HEK293 (cell line): ENCODE results near the gene TPD52L1.
A peak's percentile ranks its signal among the peaks of the same experiment; 100 is the strongest.

ENCODE experiments used
- CTCF ChIA-PET: fragments of 350-600 bp; formaldehyde crosslinking; extraction: SDS; loops from one replicate; lab custom pipeline; 2021; ENCODE audit warnings: antibody characterized with exemption; lab: Yijun Ruan, JAX
- POLR2A ChIA-PET: fragments of 300-600 bp; formaldehyde crosslinking; extraction: SDS; loops from one replicate; lab custom pipeline; 2020; ENCODE audit warnings: antibody characterized with exemption, inconsistent platforms; lab: Yijun Ruan, JAX
- H3K27ac ChIP-seq: fragments of 200-500 bp; sonication (Bioruptor generic); 2 replicates; pipeline ENCODE4 v1.5.1; 2014; ENCODE audit warnings: low read depth, low read length, control low read depth, inconsistent platforms; ENCODE audit errors: extremely low read depth
- H3K36me3 ChIP-seq, 2 experiments: fragments of 200-500 bp in 1 of 2; sonication (Bioruptor generic) in 1 of 2; 1 replicate in 1 of 2; 2 replicates in 1 of 2; pipeline ENCODE4 v1.5.1; 2014 to 2017; ENCODE audit warnings: inconsistent platforms in 2 of 2, low read length in 2 of 2; ENCODE audit not compliant: control insufficient read depth in 2 of 2, insufficient read depth in 1 of 2
- H3K4me1 ChIP-seq: fragments of 200-500 bp; sonication (Bioruptor generic); 2 replicates; pipeline ENCODE4 v1.5.1; 2014; ENCODE audit warnings: mild to moderate bottlenecking, low read length, inconsistent platforms; ENCODE audit not compliant: control insufficient read depth, insufficient read depth
- H3K4me3 ChIP-seq: 2 replicates; pipeline ENCODE4 v1.5.1; 2011; ENCODE audit warnings: low read depth, mild to moderate bottlenecking, control low read depth, low read length, moderate library complexity
- H3K9me3 ChIP-seq: fragments of 200-500 bp; sonication (Bioruptor generic); 2 replicates; pipeline ENCODE4 v1.5.1; 2014; ENCODE audit warnings: low read depth, low read length, inconsistent platforms; ENCODE audit not compliant: control insufficient read depth, insufficient read depth
- BCL11A ChIP-seq: fragments of 450-650 bp; formaldehyde crosslinking; IDR thresholded peaks from 2 replicates; pipeline ENCODE4 v1.5.1; 2016; ENCODE audit warnings: low read depth, missing biosample characterization, missing genetic modification characterization
- MYNN ChIP-seq: fragments of 450-650 bp; formaldehyde crosslinking; IDR thresholded peaks from 2 replicates; pipeline ENCODE4 v1.5.1; 2016; ENCODE audit warnings: missing biosample characterization, missing genetic modification characterization, borderline replicate concordance
- PRDM10 ChIP-seq: fragments of 450-650 bp; formaldehyde crosslinking; IDR thresholded peaks from 2 replicates; pipeline ENCODE4 v1.5.1; 2016; ENCODE audit warnings: missing biosample characterization, missing genetic modification characterization
- SETDB1 ChIP-seq: IDR thresholded peaks from one replicate; pipeline ENCODE4 v1.6.1; 2017; ENCODE audit warnings: mild to moderate bottlenecking, low read length, moderate library complexity, mixed read lengths; ENCODE audit not compliant: insufficient read length
- SP3 ChIP-seq: fragments of 450-650 bp; formaldehyde crosslinking; IDR thresholded peaks from 2 replicates; pipeline ENCODE4 v1.5.1; 2016; ENCODE audit warnings: missing biosample characterization, missing genetic modification characterization
- SP7 ChIP-seq: fragments of 450-650 bp; formaldehyde crosslinking; IDR thresholded peaks from 2 replicates; pipeline ENCODE4 v1.5.1; 2016; ENCODE audit warnings: missing biosample characterization, missing genetic modification characterization
- ZBTB17 ChIP-seq: fragments of 450-650 bp; formaldehyde crosslinking; IDR thresholded peaks from 2 replicates; pipeline ENCODE4 v1.5.1; 2016; ENCODE audit warnings: missing biosample characterization, missing genetic modification characterization
- ZBTB21 ChIP-seq: fragments of 450-650 bp; formaldehyde crosslinking; IDR thresholded peaks from 2 replicates; pipeline ENCODE4 v1.5.1; 2017; ENCODE audit warnings: missing biosample characterization, missing genetic modification characterization
- ZBTB8A ChIP-seq: fragments of 450-650 bp; formaldehyde crosslinking; IDR thresholded peaks from 2 replicates; pipeline ENCODE4 v1.5.1; 2016; ENCODE audit warnings: missing biosample characterization, missing genetic modification characterization
- ZEB2 ChIP-seq: fragments of 450-650 bp; formaldehyde crosslinking; IDR thresholded peaks from 2 replicates; pipeline ENCODE4 v1.5.1; 2016; ENCODE audit warnings: missing biosample characterization, missing genetic modification characterization
- ZNF16 ChIP-seq: fragments of 450-650 bp; formaldehyde crosslinking; IDR thresholded peaks from 2 replicates; pipeline ENCODE4 v1.5.1; 2016; ENCODE audit warnings: low read depth, missing biosample characterization, missing genetic modification characterization
- ZNF174 ChIP-seq: fragments of 450-650 bp; formaldehyde crosslinking; IDR thresholded peaks from 2 replicates; pipeline ENCODE4 v1.5.0; 2017; ENCODE audit warnings: missing biosample characterization, mild to moderate bottlenecking, missing genetic modification characterization
- ZNF302 ChIP-seq: fragments of 450-650 bp; formaldehyde crosslinking; IDR thresholded peaks from 2 replicates; pipeline ENCODE4 v1.5.1; 2016; ENCODE audit warnings: missing biosample characterization, missing genetic modification characterization, low read depth
- ZNF324 ChIP-seq: fragments of 450-650 bp; formaldehyde crosslinking; IDR thresholded peaks from 2 replicates; pipeline ENCODE4 v1.5.1; 2016; ENCODE audit warnings: missing biosample characterization, missing genetic modification characterization
- ZNF335 ChIP-seq: fragments of 450-650 bp; formaldehyde crosslinking; conservative IDR thresholded peaks from 2 replicates; pipeline ENCODE4 v1.5.1; 2016; ENCODE audit warnings: missing biosample characterization, missing genetic modification characterization
- ZNF341 ChIP-seq: fragments of 450-650 bp; formaldehyde crosslinking; IDR thresholded peaks from 2 replicates; pipeline ENCODE4; 2016; ENCODE audit warnings: low read depth, missing biosample characterization, missing genetic modification characterization
- ZNF510 ChIP-seq: fragments of 450-650 bp; formaldehyde crosslinking; IDR thresholded peaks from 2 replicates; pipeline ENCODE4 v1.5.1; 2018; ENCODE audit warnings: mild to moderate bottlenecking, missing genetic modification characterization, missing biosample characterization; ENCODE audit not compliant: insufficient replicate concordance
- ZNF513 ChIP-seq: fragments of 450-650 bp; IDR thresholded peaks from 2 replicates; pipeline ENCODE4 v1.5.1; 2018; ENCODE audit warnings: missing biosample characterization, missing genetic modification characterization
- ZNF529 ChIP-seq: fragments of 450-650 bp; formaldehyde crosslinking; IDR thresholded peaks from 2 replicates; pipeline ENCODE4 v1.5.1; 2017; ENCODE audit warnings: missing genetic modification characterization, missing biosample characterization; ENCODE audit not compliant: insufficient replicate concordance
- ZNF544 ChIP-seq: fragments of 450-650 bp; formaldehyde crosslinking; IDR thresholded peaks from 2 replicates; pipeline ENCODE4 v1.5.0; 2017; ENCODE audit warnings: missing biosample characterization, missing genetic modification characterization
- ZNF658 ChIP-seq: fragments of 450-650 bp; formaldehyde crosslinking; IDR thresholded peaks from 2 replicates; pipeline ENCODE4; 2016; ENCODE audit warnings: missing biosample characterization, missing genetic modification characterization
- ZNF660 ChIP-seq: fragments of 450-650 bp; IDR thresholded peaks from 2 replicates; pipeline ENCODE4 v1.5.1; 2018; ENCODE audit warnings: missing biosample characterization, mild to moderate bottlenecking, missing genetic modification characterization
- ZNF747 ChIP-seq: fragments of 450-650 bp; formaldehyde crosslinking; IDR thresholded peaks from 2 replicates; pipeline ENCODE4 v1.5.1; 2016; ENCODE audit warnings: missing biosample characterization, missing genetic modification characterization
- ZSCAN30 ChIP-seq: fragments of 450-650 bp; IDR thresholded peaks from 2 replicates; pipeline ENCODE4 v1.5.1; 2018; ENCODE audit warnings: missing biosample characterization, mild to moderate bottlenecking, missing genetic modification characterization, moderate library complexity
- ZXDB ChIP-seq: fragments of 450-650 bp; formaldehyde crosslinking; IDR thresholded peaks from 2 replicates; pipeline ENCODE4 v1.5.1; 2016; ENCODE audit warnings: missing biosample characterization, missing genetic modification characterization

Gene TPD52L1

GRCh38 chr6:125198398-125198937 is 44.9 kb downstream of the TPD52L1 start:
- CTCF ChIA-PET = interaction anchor here (0.6 to 1.0 kb wide), 5 partner anchors 11 to 165 kb away, joined by 3 to 5 read pairs (median 3); no protein-coding TSS in a partner anchor
- TF ChIP-seq ZBTB8A (no peak), ZNF16 (tag by site-specific recombination) (no peak), ZNF302 (tag by site-specific recombination) (no peak), ZNF324 (no peak)
- TF ChIP-seq, all 188 proteins: peak for 0
- H3K4me1 ChIP-seq = peaks cover 14% of the 10 kb centered on the region
- POLR2A ChIA-PET = interaction anchor here (1.4 kb wide), 1 partner anchor 31 kb away, joined by 4 read pairs; no protein-coding TSS in a partner anchor
- no peak overlapping the region for H3K4me3 ChIP-seq
- no peaks in the 10 kb centered on the region for H3K36me3 ChIP-seq
- no peaks in the 10 kb centered on the region for H3K9me3 ChIP-seq
- no peak overlapping the region for H3K27ac ChIP-seq

- H3K27ac ChIP-seq = no peak overlapping the region
- no peak overlapping the region for H3K4me3 ChIP-seq
- ChIA-PET CTCF (no interaction called here), POLR2A (no interaction called here)
- H3K36me3 ChIP-seq = no peaks in the 10 kb centered on the region
- H3K4me1 ChIP-seq = peaks cover 14% of the 10 kb centered on the region
- H3K9me3 ChIP-seq = no peaks in the 10 kb centered on the region
- TF ChIP-seq BCL11A (no peak), ZNF510 (tag by site-specific recombination) (no peak), ZBTB21 (tag by site-specific recombination) (no peak), ZNF335 (tag by site-specific recombination) (no peak), PRDM10 (no peak), ZNF658 (tag by site-specific recombination) (no peak), ZNF174 (tag by site-specific recombination) (no peak), ZNF544 (tag by site-specific recombination) (no peak), ZBTB17 (tag by site-specific recombination) (no peak), ZNF341 (tag by site-specific recombination) (no peak), ZNF747 (tag by site-specific recombination) (no peak), ZNF529 (tag by site-specific recombination) (no peak), SETDB1 (no peak)
Observed at GRCh38 chr6:125200941-125201340, 47.4 kb downstream of the TPD52L1 start.

GRCh38 chr6:125201961-125202729 is 48.6 kb downstream of the TPD52L1 start:
- ChIA-PET POLR2A (interaction anchor here (0.5 to 1.2 kb wide), 7 partner anchors 10 to 784 kb away, joined by 3 to 5 read pairs (median 3); partner anchors contain the start of genes HDDC2, TPD52L1 and TRMT11), CTCF (interaction anchor here (0.5 to 1.5 kb wide), 7 partner anchors 11 to 160 kb away, joined by 3 to 6 read pairs (median 3); no protein-coding TSS in a partner anchor)
- no peak overlapping the region for H3K27ac ChIP-seq
- H3K36me3 ChIP-seq = no peaks in the 10 kb centered on the region
- peaks cover 14% of the 10 kb centered on the region for H3K4me1 ChIP-seq
- no peak overlapping the region for H3K4me3 ChIP-seq
- H3K9me3 ChIP-seq = no peaks in the 10 kb centered on the region
- no peak for TF ChIP-seq SP3 (tag by site-specific recombination)
- TF ChIP-seq MYNN (tag by site-specific recombination) = 0 out of 2 replicates have a peak, but pooled peaks have one; percentile 36
- TF ChIP-seq ZNF335 (tag by site-specific recombination) = peak; percentile 95
- TF ChIP-seq ZEB2 = peak; percentile 60; the same call in 1 of the 2 replicates
- peak; percentile 33; the same call in 1 of the 2 replicates for TF ChIP-seq ZBTB8A
- peak; percentile 47; the same call in 1 of the 2 replicates for TF ChIP-seq SP7 (tag by site-specific recombination)
- TF ChIP-seq ZNF660 (tag by site-specific recombination) = peak; percentile 80
- TF ChIP-seq ZSCAN30 = 0 out of 2 replicates have a peak, but pooled peaks have one; percentile 26
- TF ChIP-seq ZNF513 (tag by site-specific recombination) = peak; percentile 65
- peak; percentile 38; the same call in 1 of the 2 replicates for TF ChIP-seq ZXDB
